ENCODE data around the gene INPP5F. TPM values are rescaled to one million over a fixed set of nuclear protein-coding genes. Genes with fewer than 3 reads are reported as not detected.

INPP5F gene
- total and polyA plus RNA-seq, 2 donors (not counting 1 experiment from before 2014, with no cell fraction given): 15.0 to 23.3 TPM

DNA sequence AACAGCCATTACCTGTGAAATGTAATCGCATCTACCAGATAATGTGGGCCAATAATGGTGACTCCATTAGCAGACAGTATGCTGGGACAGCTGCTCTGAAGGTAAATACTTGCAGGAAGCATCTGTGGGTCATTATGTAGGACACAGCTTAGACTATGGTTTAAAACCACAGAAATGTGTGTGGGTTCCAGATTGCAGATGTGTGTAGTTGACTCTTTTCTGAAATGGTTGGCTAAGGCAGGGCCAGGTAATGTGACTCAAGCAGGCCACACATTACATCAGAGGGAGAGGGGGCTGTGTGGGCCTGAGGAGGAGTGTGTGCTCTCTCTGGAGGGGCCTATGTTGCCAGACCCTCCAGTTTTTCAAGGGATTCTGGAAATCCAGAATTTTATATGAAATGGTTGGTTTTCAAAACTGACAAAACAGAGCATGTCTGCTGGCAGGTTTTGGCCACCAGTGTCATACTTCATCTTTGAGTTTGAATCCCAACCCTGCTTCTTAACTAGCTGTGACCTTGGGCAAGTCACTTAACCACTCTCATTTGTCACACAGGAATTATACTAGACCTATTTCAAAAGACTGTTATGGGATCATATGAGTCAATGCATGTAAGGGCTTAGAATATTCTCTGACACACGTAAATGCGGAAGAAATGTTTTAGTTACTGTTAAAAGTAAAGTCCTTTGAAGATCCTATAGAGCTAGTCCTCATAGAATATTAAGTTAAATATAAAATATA lies 82.3 kb downstream of the INPP5F start:
- H3K9ac ChIP-seq (ENCODE audit: insufficient read depth, low read length): no peak overlapping the region
- H3K79me2 ChIP-seq (ENCODE audit: control insufficient read depth, insufficient read depth, low read length): no peaks in the 10 kb centered on the region
- H3K4me3 ChIP-seq (replicated peaks in 1 of 4; ENCODE audit: control extremely low read depth in 1 of 4, insufficient read depth in 1 of 4, low read depth in 3 of 4, low read length in 4 of 4): no peak overlapping the region
- peaks cover 2% of the 10 kb centered on the region for H3K4me1 ChIP-seq (ENCODE audit: control insufficient read depth, extremely low read depth, insufficient read depth, low read length)
- no peaks in the 10 kb centered on the region for H3K9me3 ChIP-seq (ENCODE audit: control insufficient read depth, insufficient read depth, low read depth, low read length)
- no peaks in the 10 kb centered on the region for H3K27me3 ChIP-seq (ENCODE audit: control insufficient read depth, insufficient read depth, low read length)
- H3K36me3 ChIP-seq (ENCODE audit: control insufficient read depth, insufficient read depth, low read length): no peaks in the 10 kb centered on the region
- H4K20me1 ChIP-seq (ENCODE audit: control insufficient read depth, extremely low read depth, insufficient read depth, low read length): no peaks in the 10 kb centered on the region
- no peak overlapping the region for H3K4me2 ChIP-seq (ENCODE audit: extremely low read depth, insufficient read depth, low read length)
- no peak overlapping the region for H2AFZ ChIP-seq (ENCODE audit: low read length)
- TF ChIP-seq, protein P1, sequence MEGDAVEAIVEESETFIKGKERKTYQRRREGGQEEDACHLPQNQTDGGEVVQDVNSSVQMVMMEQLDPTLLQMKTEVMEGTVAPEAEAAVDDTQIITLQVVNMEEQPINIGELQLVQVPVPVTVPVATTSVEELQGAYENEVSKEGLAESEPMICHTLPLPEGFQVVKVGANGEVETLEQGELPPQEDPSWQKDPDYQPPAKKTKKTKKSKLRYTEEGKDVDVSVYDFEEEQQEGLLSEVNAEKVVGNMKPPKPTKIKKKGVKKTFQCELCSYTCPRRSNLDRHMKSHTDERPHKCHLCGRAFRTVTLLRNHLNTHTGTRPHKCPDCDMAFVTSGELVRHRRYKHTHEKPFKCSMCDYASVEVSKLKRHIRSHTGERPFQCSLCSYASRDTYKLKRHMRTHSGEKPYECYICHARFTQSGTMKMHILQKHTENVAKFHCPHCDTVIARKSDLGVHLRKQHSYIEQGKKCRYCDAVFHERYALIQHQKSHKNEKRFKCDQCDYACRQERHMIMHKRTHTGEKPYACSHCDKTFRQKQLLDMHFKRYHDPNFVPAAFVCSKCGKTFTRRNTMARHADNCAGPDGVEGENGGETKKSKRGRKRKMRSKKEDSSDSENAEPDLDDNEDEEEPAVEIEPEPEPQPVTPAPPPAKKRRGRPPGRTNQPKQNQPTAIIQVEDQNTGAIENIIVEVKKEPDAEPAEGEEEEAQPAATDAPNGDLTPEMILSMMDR (conservative IDR thresholded peaks at IDR 0.05 in 1 of 2, IDR thresholded peaks at IDR 0.05 in 1 of 2; ENCODE audit: low read depth in 1 of 2, low read length in 2 of 2): no peak
- TF ChIP-seq EZH2 (IDR thresholded peaks at IDR 0.05; ENCODE audit: low read length, missing control alignments): no peak
- DNase-seq (ENCODE audit: low read depth in 2 of 2): peak; percentile 19 to 92
- H3K27ac ChIP-seq (ENCODE audit: insufficient read depth, low read length): no peak overlapping the region

DNA sequence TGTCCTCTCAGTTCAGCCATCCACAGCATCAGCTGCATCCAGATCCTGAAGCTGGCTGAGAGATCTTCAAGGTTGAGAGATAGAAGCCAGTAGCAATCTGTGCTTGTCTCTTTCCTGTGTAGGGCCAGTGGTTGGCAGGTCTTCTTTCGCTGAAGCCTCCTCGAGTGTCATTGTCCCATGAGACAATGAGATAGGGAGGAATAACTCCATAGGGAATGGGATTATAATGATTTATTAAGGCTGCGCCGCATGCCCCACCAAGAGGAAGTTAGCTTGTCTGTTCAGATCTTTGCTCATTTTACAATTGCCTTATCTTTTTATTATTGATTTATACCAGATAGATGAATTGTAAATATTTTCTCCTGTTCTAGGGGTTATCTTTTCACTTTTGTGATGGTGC lies 85.3 kb downstream of the INPP5F start:
- Histone ChIP-seq H3K4me2 (ENCODE audit: extremely low read depth, insufficient read depth, low read length) (no peak overlapping the region), H3K4me1 (ENCODE audit: control insufficient read depth, extremely low read depth, insufficient read depth, low read length) (no peaks in the 10 kb centered on the region), H3K79me2 (ENCODE audit: control insufficient read depth, insufficient read depth, low read length) (no peaks in the 10 kb centered on the region), H3K4me3 (replicated peaks in 1 of 4; ENCODE audit: control extremely low read depth in 1 of 4, insufficient read depth in 1 of 4, low read depth in 3 of 4, low read length in 4 of 4) (no peak overlapping the region), H3K9ac (ENCODE audit: insufficient read depth, low read length) (no peak overlapping the region), H3K36me3 (ENCODE audit: control insufficient read depth, insufficient read depth, low read length) (peaks cover 2% of the 10 kb centered on the region), H3K9me3 (ENCODE audit: control insufficient read depth, insufficient read depth, low read depth, low read length) (no peaks in the 10 kb centered on the region), H3K27ac (ENCODE audit: insufficient read depth, low read length) (no peak overlapping the region), H4K20me1 (ENCODE audit: control insufficient read depth, extremely low read depth, insufficient read depth, low read length) (no peaks in the 10 kb centered on the region), H2AFZ (ENCODE audit: low read length) (no peak overlapping the region), H3K27me3 (ENCODE audit: control insufficient read depth, insufficient read depth, low read length) (no peaks in the 10 kb centered on the region)
- DNase-seq (ENCODE audit: low read depth in 2 of 2): no peak
- TF ChIP-seq EZH2 (IDR thresholded peaks at IDR 0.05; ENCODE audit: low read length, missing control alignments): no peak
- TF ChIP-seq, protein P1 (conservative IDR thresholded peaks at IDR 0.05 in 1 of 2, IDR thresholded peaks at IDR 0.05 in 1 of 2; ENCODE audit: low read depth in 1 of 2, low read length in 2 of 2): no peak

DNA sequence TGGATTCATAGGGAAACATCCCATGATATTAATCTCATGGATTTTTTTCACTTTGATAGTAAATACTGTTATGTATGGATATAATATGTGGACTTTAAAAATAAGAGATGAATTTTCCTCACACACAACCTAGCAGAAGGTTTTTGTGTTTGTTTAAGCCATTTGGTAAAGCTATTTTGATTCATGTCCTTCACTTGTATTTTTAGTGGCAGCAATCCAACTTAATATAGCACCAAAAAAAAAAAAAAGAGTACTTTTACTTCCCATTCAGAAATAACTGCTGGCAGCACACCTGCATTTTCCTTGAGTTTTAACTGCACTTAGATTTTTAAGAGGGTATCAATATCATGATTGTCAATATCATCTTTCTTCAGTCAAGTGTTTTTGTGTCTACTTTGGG lies 86.8 kb downstream of the INPP5F start:
- no peak overlapping the region for H3K27ac ChIP-seq (ENCODE audit: insufficient read depth, low read length)
- H3K79me2 ChIP-seq (ENCODE audit: control insufficient read depth, insufficient read depth, low read length): no peaks in the 10 kb centered on the region
- H3K4me2 ChIP-seq (ENCODE audit: extremely low read depth, insufficient read depth, low read length): no peak overlapping the region
- no peak for DNase-seq (ENCODE audit: low read depth in 2 of 2)
- no peak overlapping the region for H3K9ac ChIP-seq (ENCODE audit: insufficient read depth, low read length)
- H3K4me3 ChIP-seq (replicated peaks in 1 of 4; ENCODE audit: control extremely low read depth in 1 of 4, insufficient read depth in 1 of 4, low read depth in 3 of 4, low read length in 4 of 4): no peak overlapping the region
- TF ChIP-seq EZH2 (IDR thresholded peaks at IDR 0.05; ENCODE audit: low read length, missing control alignments): no peak
- TF ChIP-seq, protein P1 (conservative IDR thresholded peaks at IDR 0.05 in 1 of 2, IDR thresholded peaks at IDR 0.05 in 1 of 2; ENCODE audit: low read depth in 1 of 2, low read length in 2 of 2): no peak
- no peaks in the 10 kb centered on the region for H3K27me3 ChIP-seq (ENCODE audit: control insufficient read depth, insufficient read depth, low read length)
- H3K9me3 ChIP-seq (ENCODE audit: control insufficient read depth, insufficient read depth, low read depth, low read length): no peaks in the 10 kb centered on the region
- no peak overlapping the region for H2AFZ ChIP-seq (ENCODE audit: low read length)
- H3K4me1 ChIP-seq (ENCODE audit: control insufficient read depth, extremely low read depth, insufficient read depth, low read length): no peaks in the 10 kb centered on the region
- H4K20me1 ChIP-seq (ENCODE audit: control insufficient read depth, extremely low read depth, insufficient read depth, low read length): no peaks in the 10 kb centered on the region
- peaks cover 2% of the 10 kb centered on the region for H3K36me3 ChIP-seq (ENCODE audit: control insufficient read depth, insufficient read depth, low read length)
